Midbrain (tissue), 1 donor: ENCODE measurements around the gene ARL5C.
"Not testable (repeated sequence)": the region's sequence is repeated elsewhere in the genome, so short reads cannot be mapped to it uniquely, and the experiment has no call there.

Experiments
- DNase-seq: peaks from one replicate; lab custom pipeline; 2025; lab: John Stamatoyannopoulos, UW

The ARL5C gene

GRCh38 chr17:39141294-39141693, 24.7 kb downstream of the ARL5C start:
- DNase-seq: no peak

GRCh38 chr17:39139561-39139960, 26.4 kb downstream of the ARL5C start:
- DNase-seq: no peak

GRCh38 chr17:39139161-39139511, 26.8 kb downstream of the ARL5C start:
- no peak for DNase-seq

- no peak for DNase-seq
Observed at GRCh38 chr17:39138431-39139160, 27.4 kb downstream of the ARL5C start.

GRCh38 chr17:39134878-39135277, 31.1 kb downstream of the ARL5C start:
- no peak for DNase-seq

- DNase-seq: no peak
Observed at GRCh38 chr17:39132192-39132610, 33.8 kb downstream of the ARL5C start.

- DNase-seq: no peak
Observed at GRCh38 chr17:39131616-39132015, 34.3 kb downstream of the ARL5C start.

GRCh38 chr17:39130205-39130604, 35.8 kb downstream of the ARL5C start:
- DNase-seq: no peak

GRCh38 chr17:39129544-39129943, 36.4 kb downstream of the ARL5C start:
- not testable (repeated sequence) for DNase-seq

GRCh38 chr17:39126436-39126835, 39.5 kb downstream of the ARL5C start:
- DNase-seq: no peak

GRCh38 chr17:39125143-39125875, 40.7 kb downstream of the ARL5C start:
- DNase-seq: no peak

- peak; percentile 5 for DNase-seq
Observed at GRCh38 chr17:39123627-39124026, 42.3 kb downstream of the ARL5C start.

GRCh38 chr17:39122991-39123390, 43.0 kb downstream of the ARL5C start:
- DNase-seq: no peak

- DNase-seq: not testable (repeated sequence)
Observed at GRCh38 chr17:39121919-39122318, 44.0 kb downstream of the ARL5C start.

GRCh38 chr17:39118674-39119419, 47.1 kb downstream of the ARL5C start:
- peak; percentile 47 for DNase-seq

GRCh38 chr17:39116224-39116623, 49.7 kb downstream of the ARL5C start:
- no peak for DNase-seq

GRCh38 chr17:39115135-39115534, 50.8 kb downstream of the ARL5C start:
- no peak for DNase-seq

GRCh38 chr17:39114723-39115122, 51.2 kb downstream of the ARL5C start:
- DNase-seq: no peak

- no peak for DNase-seq
Observed at GRCh38 chr17:39113871-39114270, 52.1 kb downstream of the ARL5C start.

- DNase-seq: no peak
Observed at GRCh38 chr17:39110435-39111136, 55.4 kb downstream of the ARL5C start.

GRCh38 chr17:39108461-39109375, 57.2 kb downstream of the ARL5C start:
- DNase-seq: no peak
